ENCODE results near the gene NFATC2IP. TPM values are rescaled to one million over a fixed set of nuclear protein-coding genes. Genes with fewer than 3 reads are reported as not detected.
A peak's percentile ranks its signal among the peaks of the same experiment; 100 is the strongest.

Gene NFATC2IP
- total and polyA plus RNA-seq, 9 of the 15 experiments (the other 6 are each of a cell fraction or from before 2014, with no cell fraction given) = 15.6 to 106 (median 46.9) TPM

DNA sequence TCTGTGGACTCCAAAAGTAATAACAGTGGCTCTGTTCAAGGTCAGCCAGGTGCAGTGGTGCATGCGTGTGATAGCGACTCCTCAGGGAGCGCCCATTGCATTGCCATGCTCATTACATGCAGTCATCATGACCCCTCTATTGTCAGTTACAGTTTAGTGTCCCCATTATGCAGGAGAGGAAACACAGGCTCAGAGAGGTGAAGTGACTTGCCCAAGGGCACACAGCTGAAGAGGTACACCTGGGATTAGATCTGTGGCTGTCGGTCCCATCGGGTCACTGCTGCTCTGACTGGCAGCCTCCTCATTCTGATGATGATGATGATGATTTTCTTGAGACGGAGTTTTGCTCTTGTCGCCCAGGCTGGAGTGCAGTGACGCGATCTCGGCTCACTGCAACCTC, 41.8 kb downstream of the NFATC2IP start (continued):
- TF ChIP-seq, protein P1, sequence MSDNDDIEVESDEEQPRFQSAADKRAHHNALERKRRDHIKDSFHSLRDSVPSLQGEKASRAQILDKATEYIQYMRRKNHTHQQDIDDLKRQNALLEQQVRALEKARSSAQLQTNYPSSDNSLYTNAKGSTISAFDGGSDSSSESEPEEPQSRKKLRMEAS (CRISPR knock-in tag; IDR thresholded peaks at IDR 0.05) = peak; percentile 32; the same call in 1 of the 2 replicates

DNA sequence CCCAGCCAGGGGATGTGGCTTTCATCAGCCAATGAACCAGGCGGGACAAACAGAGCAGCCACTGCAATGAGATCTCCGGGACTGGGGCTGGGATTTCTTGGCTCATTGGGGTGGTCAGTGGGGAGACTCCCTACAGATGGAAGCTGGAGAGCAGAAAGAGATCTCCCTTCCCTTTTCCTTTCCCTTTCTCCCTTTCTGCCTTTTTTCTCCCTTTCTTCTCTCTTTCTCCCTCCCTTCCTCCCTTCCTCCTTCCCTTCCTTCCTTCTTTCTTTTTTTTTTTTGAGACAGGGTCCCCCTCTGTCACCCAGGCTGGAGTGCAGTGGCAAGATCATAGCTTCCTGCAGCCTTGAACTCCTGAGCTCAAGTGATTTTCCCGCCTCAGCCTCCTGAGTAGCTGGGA, 48.1 kb downstream of the NFATC2IP start:
- Histone ChIP-seq H3K9me1 (ENCODE audit: control insufficient read depth, insufficient read depth, low read length) (no peaks in the 10 kb centered on the region), H3K9me3 (replicated peaks; ENCODE audit: control insufficient read depth, insufficient read depth, low read depth, low read length) (no peaks in the 10 kb centered on the region), H3K79me2 (ENCODE audit: control insufficient read depth, insufficient read depth, low read length) (no peaks in the 10 kb centered on the region), H3K36me3 (ENCODE audit: control insufficient read depth, insufficient read depth, low read length) (no peaks in the 10 kb centered on the region), H3K4me2 (ENCODE audit: insufficient read depth, low read length) (no peak overlapping the region), H3K4me1 (replicated peaks in 1 of 2; ENCODE audit: control insufficient read depth in 2 of 2, insufficient read depth in 2 of 2, low read length in 2 of 2) (peaks cover 2 to 3% of the 10 kb centered on the region in 2 experiments; a peak in 3 of 5 replicates), H3K9ac (ENCODE audit: insufficient read depth in 1 of 2, low read depth in 2 of 2, low read length in 2 of 2) (no peak overlapping the region; a peak in 1 of 4 replicates), H4K20me1 (replicated peaks; ENCODE audit: control insufficient read depth, insufficient read depth, low read length) (no peaks in the 10 kb centered on the region), H3K4me3 (no peak overlapping the region), H2AFZ (ENCODE audit: low read depth, low read length) (peak overlapping the region; percentile 42; the same call in 1 of the 2 replicates), H3K27me3 (ENCODE audit: control insufficient read depth in 2 of 2, insufficient read depth in 2 of 2, low read length in 2 of 2) (no peaks in the 10 kb centered on the region), H3K27ac (ENCODE audit: extremely low read depth, low read depth, low read length) (no peak overlapping the region)
- in situ Hi-C loops (cut with MboI) (loop anchor here (25.0 kb wide), 1 partner anchor 1213 kb away; no protein-coding TSS in a partner anchor), intact Hi-C loops (cut with micrococcal nuclease) (no loop called here)
- WGBS (ENCODE audit: insufficient coverage, low coverage, missing lambda C conversion rate) = 54% methylated on average over 2 of the region's 3 CpGs
- BruUV-seq (replicated peaks) = no TSS peak
- FAIRE-seq (no peak), ATAC-seq (no peak; the same call in 2 of the 3 replicates), DNase-seq (ENCODE audit: extremely low read depth in 1 of 4, low spot score in 3 of 4) (no peak)
- TF ChIP-seq, protein P2, sequence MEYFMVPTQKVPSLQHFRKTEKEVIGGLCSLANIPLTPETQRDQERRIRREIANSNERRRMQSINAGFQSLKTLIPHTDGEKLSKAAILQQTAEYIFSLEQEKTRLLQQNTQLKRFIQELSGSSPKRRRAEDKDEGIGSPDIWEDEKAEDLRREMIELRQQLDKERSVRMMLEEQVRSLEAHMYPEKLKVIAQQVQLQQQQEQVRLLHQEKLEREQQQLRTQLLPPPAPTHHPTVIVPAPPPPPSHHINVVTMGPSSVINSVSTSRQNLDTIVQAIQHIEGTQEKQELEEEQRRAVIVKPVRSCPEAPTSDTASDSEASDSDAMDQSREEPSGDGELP (CRISPR knock-in tag; IDR thresholded peaks at IDR 0.05; ENCODE audit: borderline replicate concordance) = no peak
- TF ChIP-seq, protein P3, sequence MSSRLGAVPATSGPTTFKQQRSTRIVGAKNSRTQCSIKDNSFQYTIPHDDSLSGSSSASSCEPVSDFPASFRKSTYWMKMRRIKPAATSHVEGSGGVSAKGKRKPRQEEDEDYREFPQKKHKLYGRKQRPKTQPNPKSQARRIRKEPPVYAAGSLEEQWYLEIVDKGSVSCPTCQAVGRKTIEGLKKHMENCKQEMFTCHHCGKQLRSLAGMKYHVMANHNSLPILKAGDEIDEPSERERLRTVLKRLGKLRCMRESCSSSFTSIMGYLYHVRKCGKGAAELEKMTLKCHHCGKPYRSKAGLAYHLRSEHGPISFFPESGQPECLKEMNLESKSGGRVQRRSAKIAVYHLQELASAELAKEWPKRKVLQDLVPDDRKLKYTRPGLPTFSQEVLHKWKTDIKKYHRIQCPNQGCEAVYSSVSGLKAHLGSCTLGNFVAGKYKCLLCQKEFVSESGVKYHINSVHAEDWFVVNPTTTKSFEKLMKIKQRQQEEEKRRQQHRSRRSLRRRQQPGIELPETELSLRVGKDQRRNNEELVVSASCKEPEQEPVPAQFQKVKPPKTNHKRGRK (tag; IDR thresholded peaks at IDR 0.05) = peak; percentile 36
- CTCF ChIA-PET (ENCODE audit: low intra/inter-chr PET ratio) = no interaction called here
- POLR2A ChIA-PET = interaction anchor here (0.6 to 1.7 kb wide), 6 partner anchors 14 to 54 kb away, joined by 3 to 4 read pairs (median 3); partner anchors contain the start of gene LAT

Data from K562 (cell line).